Vagina (tissue), 2 donors: ENCODE data around the gene NEK11.

Experiments
- POLR2A ChIP-seq, 2 donors: fragments of 450-650 bp; IDR thresholded peaks; one replicate each; pipeline ENCODE4 v1.6.1; 2017; ENCODE audit warnings: antibody characterized with exemption in 2 of 2, mild to moderate bottlenecking in 2 of 2, moderate library complexity in 2 of 2
- POLR2AphosphoS5 ChIP-seq, 2 donors: sonication (generic); formaldehyde crosslinking; IDR thresholded peaks; one replicate each; pipeline ENCODE4 v1.9.0; 2017; ENCODE audit warnings: antibody characterized with exemption in 2 of 2, mild to moderate bottlenecking in 2 of 2, low read depth in 1 of 2; ENCODE audit not compliant: insufficient read depth in 1 of 2
- TF ChIP-seq, protein P1 (sequence below), 3 experiments: fragments of 450-650 bp in 2 of 3; fragments of 200-600 bp in 1 of 3; sonication (generic) in 1 of 3; IDR thresholded peaks; one replicate each; pipeline ENCODE4 v1.5.1; 2017 to 2019; ENCODE audit warnings: antibody characterized with exemption in 3 of 3, mild to moderate bottlenecking in 2 of 3, moderate library complexity in 2 of 3

DNA sequence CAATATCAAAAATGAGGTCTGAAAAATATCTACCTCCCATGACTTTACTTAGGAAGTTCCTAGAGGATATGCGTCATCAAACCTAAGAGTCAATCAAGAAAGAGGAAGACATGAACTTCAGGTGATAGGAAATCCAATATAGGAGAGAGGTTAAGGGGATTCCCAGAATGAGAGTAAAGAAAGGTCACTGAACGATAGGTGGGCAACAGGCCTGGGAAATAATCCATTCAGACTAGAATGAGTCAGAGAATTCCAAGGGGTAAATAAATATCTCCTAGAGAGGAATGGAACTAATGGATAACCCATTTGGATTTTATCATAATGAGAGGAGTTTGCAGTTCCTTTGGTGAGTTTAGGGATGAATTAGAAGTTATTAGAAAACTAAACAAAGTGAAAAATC, 223.8 kb downstream of the NEK11 start:
- TF ChIP-seq, protein P1, sequence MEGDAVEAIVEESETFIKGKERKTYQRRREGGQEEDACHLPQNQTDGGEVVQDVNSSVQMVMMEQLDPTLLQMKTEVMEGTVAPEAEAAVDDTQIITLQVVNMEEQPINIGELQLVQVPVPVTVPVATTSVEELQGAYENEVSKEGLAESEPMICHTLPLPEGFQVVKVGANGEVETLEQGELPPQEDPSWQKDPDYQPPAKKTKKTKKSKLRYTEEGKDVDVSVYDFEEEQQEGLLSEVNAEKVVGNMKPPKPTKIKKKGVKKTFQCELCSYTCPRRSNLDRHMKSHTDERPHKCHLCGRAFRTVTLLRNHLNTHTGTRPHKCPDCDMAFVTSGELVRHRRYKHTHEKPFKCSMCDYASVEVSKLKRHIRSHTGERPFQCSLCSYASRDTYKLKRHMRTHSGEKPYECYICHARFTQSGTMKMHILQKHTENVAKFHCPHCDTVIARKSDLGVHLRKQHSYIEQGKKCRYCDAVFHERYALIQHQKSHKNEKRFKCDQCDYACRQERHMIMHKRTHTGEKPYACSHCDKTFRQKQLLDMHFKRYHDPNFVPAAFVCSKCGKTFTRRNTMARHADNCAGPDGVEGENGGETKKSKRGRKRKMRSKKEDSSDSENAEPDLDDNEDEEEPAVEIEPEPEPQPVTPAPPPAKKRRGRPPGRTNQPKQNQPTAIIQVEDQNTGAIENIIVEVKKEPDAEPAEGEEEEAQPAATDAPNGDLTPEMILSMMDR (IDR thresholded peaks at IDR 0.05): no peak
- TF ChIP-seq POLR2AphosphoS5 (IDR thresholded peaks at IDR 0.05; ENCODE audit: insufficient read depth in 1 of 2, low read depth in 1 of 2) (no peak), POLR2A (IDR thresholded peaks at IDR 0.05) (no peak)
